HepG2 (cell line): ENCODE measurements around the gene C2CD3. TPM values are rescaled to one million over a fixed set of nuclear protein-coding genes. Genes with fewer than 3 reads are reported as not detected.

ENCODE experiments used
- ARHGAP35 ChIP-seq: sonication (generic); formaldehyde crosslinking; IDR thresholded peaks from 2 replicates; pipeline ENCODE4 v1.9.0; 2022; ENCODE audit warnings: mild to moderate bottlenecking, inconsistent platforms, moderate library complexity, missing genetic modification reagents, borderline replicate concordance
- CBFB ChIP-seq: sonication (generic); formaldehyde crosslinking; IDR thresholded peaks from 2 replicates; pipeline ENCODE4 v1.4.0; 2020; ENCODE audit warnings: missing genetic modification reagents
- CCDC6 ChIP-seq: sonication (generic); formaldehyde crosslinking; IDR thresholded peaks from 2 replicates; pipeline ENCODE4 v1.8.1; 2022; ENCODE audit warnings: mild to moderate bottlenecking, missing genetic modification reagents, moderate library complexity
- HDAC1 ChIP-seq: sonication (generic); formaldehyde crosslinking; IDR thresholded peaks from 2 replicates; pipeline ENCODE4 v1.5.1; 2020; ENCODE audit warnings: mild to moderate bottlenecking, missing genetic modification reagents
- HNF4G ChIP-seq, 2 experiments: sonication (generic) in 1 of 2; formaldehyde crosslinking in 1 of 2; IDR thresholded peaks; 2 replicates each; pipeline versions ENCODE4 v1.4.0 to v1.6.1; 2011 to 2020; ENCODE audit warnings: borderline replicate concordance in 2 of 2, low read depth in 2 of 2, mild to moderate bottlenecking in 2 of 2, low read length in 1 of 2, missing genetic modification reagents in 1 of 2, moderate library complexity in 1 of 2
- IRX3 ChIP-seq: sonication (generic); formaldehyde crosslinking; IDR thresholded peaks from 2 replicates; pipeline ENCODE4 v1.8.1; 2023; ENCODE audit warnings: mild to moderate bottlenecking, low read depth, missing genetic modification reagents, borderline replicate concordance
- NFRKB ChIP-seq: fragments of 450-650 bp; IDR thresholded peaks from 2 replicates; pipeline ENCODE4 v1.6.1; 2017
- RCOR2 ChIP-seq: IDR thresholded peaks from 2 replicates; pipeline ENCODE4 v1.6.1; 2016; ENCODE audit warnings: missing biosample characterization, missing genetic modification reagents
- SIX4 ChIP-seq: sonication (generic); formaldehyde crosslinking; IDR thresholded peaks from 2 replicates; pipeline ENCODE4 v1.4.0; 2020; ENCODE audit warnings: missing genetic modification reagents
- TBX2 ChIP-seq: sonication (generic); formaldehyde crosslinking; IDR thresholded peaks from 2 replicates; pipeline ENCODE4 v1.5.0; 2020; ENCODE audit warnings: missing genetic modification reagents, mild to moderate bottlenecking, borderline replicate concordance
- ZC3H13 ChIP-seq: sonication (generic); formaldehyde crosslinking; IDR thresholded peaks from 2 replicates; pipeline ENCODE4 v1.8.1; 2023; ENCODE audit warnings: mild to moderate bottlenecking, missing genetic modification reagents, moderate library complexity
- ZNF207 ChIP-seq: fragments of 450-650 bp; IDR thresholded peaks from 2 replicates; pipeline ENCODE4 v1.6.1; 2016; ENCODE audit warnings: antibody characterized with exemption, borderline replicate concordance
- ZNF367 ChIP-seq: sonication (generic); formaldehyde crosslinking; IDR thresholded peaks from 2 replicates; pipeline ENCODE4 v1.4.0; 2020; ENCODE audit warnings: missing genetic modification reagents, borderline replicate concordance
- ZNF549 ChIP-seq: sonication (generic); formaldehyde crosslinking; IDR thresholded peaks from 2 replicates; pipeline ENCODE4 v1.5.0; 2020; ENCODE audit warnings: missing genetic modification reagents
- ZNF619 ChIP-seq: sonication (generic); formaldehyde crosslinking; IDR thresholded peaks from 2 replicates; pipeline ENCODE4 v1.4.0; 2020; ENCODE audit warnings: mild to moderate bottlenecking, missing genetic modification reagents
- ZNF746 ChIP-seq: sonication (generic); formaldehyde crosslinking; IDR thresholded peaks from 2 replicates; pipeline ENCODE4 v1.8.0; 2022; ENCODE audit warnings: mild to moderate bottlenecking, missing genetic modification reagents
- polyA plus RNA-seq, 8 experiments: library from polyadenylated mRNA; depleted of rRNA in 3 of 8; stranded (reverse) in 7 of 8; unstranded in 1 of 8; fragments of >200 nt; fragmentation: Illumina TruSeq in 4 of 8; extraction: Trizol in 4 of 8; gene quantifications; 2 replicates each; pipeline versions ENCODE4 v1.2.1 to v1.2.3, GENCODE V29; 2011 to 2016; ENCODE audit warnings: low read depth in 4 of 8, missing spikeins in 1 of 8, mixed read lengths in 1 of 8; ENCODE audit not compliant: insufficient read depth in 1 of 8
- total RNA-seq, 5 experiments: library from RNA; depleted of rRNA; stranded (reverse); fragments of >200 nt; fragmentation: Illumina TruSeq; extraction: Trizol; gene quantifications; 2 replicates each; pipeline ENCODE4 v1.2.3, GENCODE V29; 2016; ENCODE audit warnings: low read depth in 1 of 5
- TF ChIP-seq, protein P1 (sequence below): sonication (generic); formaldehyde crosslinking; IDR thresholded peaks from 2 replicates; pipeline ENCODE4 v1.4.0; 2020; ENCODE audit warnings: missing genetic modification reagents, mild to moderate bottlenecking, borderline replicate concordance
- TF ChIP-seq, protein P2 (sequence below), 2 experiments: fragments of 450-650 bp in 1 of 2; sonication (generic) in 1 of 2; formaldehyde crosslinking in 1 of 2; IDR thresholded peaks; 2 replicates each; pipeline versions ENCODE4 v1.6.1 to v1.8.0; 2016 to 2022; ENCODE audit warnings: antibody characterized with exemption in 1 of 2, mild to moderate bottlenecking in 1 of 2, missing genetic modification reagents in 1 of 2

C2CD3 gene
- total and polyA plus RNA-seq, 2 of the 13 experiments (the other 11 are each of a cell fraction or from before 2014, with no cell fraction given): 5.5 to 6.4 TPM

- TF ChIP-seq ARHGAP35 (no peak), ZNF207 (no peak), TBX2 (CRISPR knock-in tag) (peak; percentile 83), IRX3 (CRISPR knock-in tag) (no peak), CCDC6 (CRISPR knock-in tag) (no peak), ZC3H13 (CRISPR knock-in tag) (no peak), RCOR2 (CRISPR knock-in tag) (no peak), HDAC1 (CRISPR knock-in tag) (peak; percentile 75; the same call in 1 of the 2 replicates), HNF4G (IDR thresholded peaks at IDR 0.05; ENCODE audit: borderline replicate concordance, low read depth, low read length) (no peak), HNF4G (CRISPR knock-in tag; IDR thresholded peaks at IDR 0.05; ENCODE audit: borderline replicate concordance, low read depth) (peak; percentile 8; the same call in 1 of the 2 replicates), SIX4 (CRISPR knock-in tag) (0 out of 2 replicates have a peak, but pooled peaks have one; percentile 6), NFRKB (no peak), ZNF746 (CRISPR knock-in tag) (0 out of 2 replicates have a peak, but pooled peaks have one; percentile 63), ZNF619 (CRISPR knock-in tag) (no peak), ZNF367 (CRISPR knock-in tag) (no peak), CBFB (CRISPR knock-in tag) (no peak), ZNF549 (CRISPR knock-in tag) (no peak)
- TF ChIP-seq, protein P1, sequence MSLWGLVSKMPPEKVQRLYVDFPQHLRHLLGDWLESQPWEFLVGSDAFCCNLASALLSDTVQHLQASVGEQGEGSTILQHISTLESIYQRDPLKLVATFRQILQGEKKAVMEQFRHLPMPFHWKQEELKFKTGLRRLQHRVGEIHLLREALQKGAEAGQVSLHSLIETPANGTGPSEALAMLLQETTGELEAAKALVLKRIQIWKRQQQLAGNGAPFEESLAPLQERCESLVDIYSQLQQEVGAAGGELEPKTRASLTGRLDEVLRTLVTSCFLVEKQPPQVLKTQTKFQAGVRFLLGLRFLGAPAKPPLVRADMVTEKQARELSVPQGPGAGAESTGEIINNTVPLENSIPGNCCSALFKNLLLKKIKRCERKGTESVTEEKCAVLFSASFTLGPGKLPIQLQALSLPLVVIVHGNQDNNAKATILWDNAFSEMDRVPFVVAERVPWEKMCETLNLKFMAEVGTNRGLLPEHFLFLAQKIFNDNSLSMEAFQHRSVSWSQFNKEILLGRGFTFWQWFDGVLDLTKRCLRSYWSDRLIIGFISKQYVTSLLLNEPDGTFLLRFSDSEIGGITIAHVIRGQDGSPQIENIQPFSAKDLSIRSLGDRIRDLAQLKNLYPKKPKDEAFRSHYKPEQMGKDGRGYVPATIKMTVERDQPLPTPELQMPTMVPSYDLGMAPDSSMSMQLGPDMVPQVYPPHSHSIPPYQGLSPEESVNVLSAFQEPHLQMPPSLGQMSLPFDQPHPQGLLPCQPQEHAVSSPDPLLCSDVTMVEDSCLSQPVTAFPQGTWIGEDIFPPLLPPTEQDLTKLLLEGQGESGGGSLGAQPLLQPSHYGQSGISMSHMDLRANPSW: 0 out of 2 replicates have a peak, but pooled peaks have one; percentile 68
- TF ChIP-seq, protein P2, sequence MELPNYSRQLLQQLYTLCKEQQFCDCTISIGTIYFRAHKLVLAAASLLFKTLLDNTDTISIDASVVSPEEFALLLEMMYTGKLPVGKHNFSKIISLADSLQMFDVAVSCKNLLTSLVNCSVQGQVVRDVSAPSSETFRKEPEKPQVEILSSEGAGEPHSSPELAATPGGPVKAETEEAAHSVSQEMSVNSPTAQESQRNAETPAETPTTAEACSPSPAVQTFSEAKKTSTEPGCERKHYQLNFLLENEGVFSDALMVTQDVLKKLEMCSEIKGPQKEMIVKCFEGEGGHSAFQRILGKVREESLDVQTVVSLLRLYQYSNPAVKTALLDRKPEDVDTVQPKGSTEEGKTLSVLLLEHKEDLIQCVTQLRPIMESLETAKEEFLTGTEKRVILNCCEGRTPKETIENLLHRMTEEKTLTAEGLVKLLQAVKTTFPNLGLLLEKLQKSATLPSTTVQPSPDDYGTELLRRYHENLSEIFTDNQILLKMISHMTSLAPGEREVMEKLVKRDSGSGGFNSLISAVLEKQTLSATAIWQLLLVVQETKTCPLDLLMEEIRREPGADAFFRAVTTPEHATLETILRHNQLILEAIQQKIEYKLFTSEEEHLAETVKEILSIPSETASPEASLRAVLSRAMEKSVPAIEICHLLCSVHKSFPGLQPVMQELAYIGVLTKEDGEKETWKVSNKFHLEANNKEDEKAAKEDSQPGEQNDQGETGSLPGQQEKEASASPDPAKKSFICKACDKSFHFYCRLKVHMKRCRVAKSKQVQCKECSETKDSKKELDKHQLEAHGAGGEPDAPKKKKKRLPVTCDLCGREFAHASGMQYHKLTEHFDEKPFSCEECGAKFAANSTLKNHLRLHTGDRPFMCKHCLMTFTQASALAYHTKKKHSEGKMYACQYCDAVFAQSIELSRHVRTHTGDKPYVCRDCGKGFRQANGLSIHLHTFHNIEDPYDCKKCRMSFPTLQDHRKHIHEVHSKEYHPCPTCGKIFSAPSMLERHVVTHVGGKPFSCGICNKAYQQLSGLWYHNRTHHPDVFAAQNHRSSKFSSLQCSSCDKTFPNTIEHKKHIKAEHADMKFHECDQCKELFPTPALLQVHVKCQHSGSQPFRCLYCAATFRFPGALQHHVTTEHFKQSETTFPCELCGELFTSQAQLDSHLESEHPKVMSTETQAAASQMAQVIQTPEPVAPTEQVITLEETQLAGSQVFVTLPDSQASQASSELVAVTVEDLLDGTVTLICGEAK (IDR thresholded peaks at IDR 0.05): no peak
- TF ChIP-seq, protein P2 (CRISPR knock-in tag; IDR thresholded peaks at IDR 0.05): peak; percentile 59; the same call in 1 of the 2 replicates
These were observed 152.3 kb downstream of the C2CD3 start (continued) for GRCh38 chr11:74018331-74019005.
